GM12872 (cell line): ENCODE measurements around the gene MCF2L.

ENCODE experiments used
- CTCF ChIP-seq: IDR thresholded peaks from 3 replicates; pipeline ENCODE4 v1.5.1; 2011; ENCODE audit warnings: low read depth, mild to moderate bottlenecking, low read length, moderate library complexity; ENCODE audit not compliant: insufficient read depth

MCF2L gene

GRCh38 chr13:112992931-112993680, 24.1 kb downstream of the MCF2L start:
- TF ChIP-seq CTCF, result no peak

GRCh38 chr13:112994084-112994780, 25.2 kb downstream of the MCF2L start:
- TF ChIP-seq CTCF, result no peak

GRCh38 chr13:112994781-112995355, 25.9 kb downstream of the MCF2L start:
- TF ChIP-seq CTCF, result no peak

GRCh38 chr13:112995395-112996191, 26.6 kb downstream of the MCF2L start:
- TF ChIP-seq CTCF, result no peak

GRCh38 chr13:112996671-112997091, 27.7 kb downstream of the MCF2L start:
- no peak for TF ChIP-seq CTCF

GRCh38 chr13:112997188-112998130, 28.4 kb downstream of the MCF2L start:
- no peak for TF ChIP-seq CTCF
